Posterior vena cava (tissue), 2 donors: ENCODE results near the gene RUSF1. TPM values are rescaled to one million over a fixed set of nuclear protein-coding genes. Genes with fewer than 3 reads are reported as not detected.
A peak's percentile ranks its signal among the peaks of the same experiment; 100 is the strongest.

ENCODE experiments used
- DNase-seq: peaks from one replicate; pipeline ENCODE4 v3.0.0-alpha.2; 2020; ENCODE audit warnings: low spot score
- intact Hi-C, 2 donors: fragments of 100-400 bp; cut with DNase I; formaldehyde crosslinking; loops; one replicate each; pipeline versions ENCODE4 v1.14.1 to v1.14.2; 2022 to 2023
- total RNA-seq, 2 donors: library from RNA; stranded (reverse); fragmentation: NEBNext Ultra II Directional; extraction: Animal tissue kit (Norgen Biotek cat#: 25700); gene quantifications; one replicate each; pipeline ENCODE4 v1.2.1, GENCODE V29; 2021
- donor health status: DM: yes; HTN: yes; CAD: no.
- donor health status: DM: yes; HTN: yes; CAD: no.

The RUSF1 gene
- total RNA-seq, 2 donors from 2014 or later = 40.5 to 46.4 TPM

DNA sequence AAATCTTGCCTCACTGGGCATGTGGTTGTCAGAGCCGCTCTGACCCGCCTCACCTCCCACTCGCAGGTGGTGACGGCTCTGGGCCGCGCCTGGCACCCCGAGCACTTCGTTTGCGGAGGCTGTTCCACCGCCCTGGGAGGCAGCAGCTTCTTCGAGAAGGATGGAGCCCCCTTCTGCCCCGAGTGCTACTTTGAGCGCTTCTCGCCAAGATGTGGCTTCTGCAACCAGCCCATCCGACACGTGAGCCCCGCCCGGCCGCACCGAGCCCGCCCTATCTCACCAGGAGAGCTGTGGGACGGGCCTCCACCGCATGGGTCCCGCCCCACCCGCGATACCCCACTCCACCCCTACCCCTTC, 32.3 kb downstream of the RUSF1 start:
- no peak for DNase-seq
- intact Hi-C loops = loop anchor here in 1 of 2 donors (5.0 kb wide), 1 partner anchor 959 kb away; no protein-coding TSS in a partner anchor

DNA sequence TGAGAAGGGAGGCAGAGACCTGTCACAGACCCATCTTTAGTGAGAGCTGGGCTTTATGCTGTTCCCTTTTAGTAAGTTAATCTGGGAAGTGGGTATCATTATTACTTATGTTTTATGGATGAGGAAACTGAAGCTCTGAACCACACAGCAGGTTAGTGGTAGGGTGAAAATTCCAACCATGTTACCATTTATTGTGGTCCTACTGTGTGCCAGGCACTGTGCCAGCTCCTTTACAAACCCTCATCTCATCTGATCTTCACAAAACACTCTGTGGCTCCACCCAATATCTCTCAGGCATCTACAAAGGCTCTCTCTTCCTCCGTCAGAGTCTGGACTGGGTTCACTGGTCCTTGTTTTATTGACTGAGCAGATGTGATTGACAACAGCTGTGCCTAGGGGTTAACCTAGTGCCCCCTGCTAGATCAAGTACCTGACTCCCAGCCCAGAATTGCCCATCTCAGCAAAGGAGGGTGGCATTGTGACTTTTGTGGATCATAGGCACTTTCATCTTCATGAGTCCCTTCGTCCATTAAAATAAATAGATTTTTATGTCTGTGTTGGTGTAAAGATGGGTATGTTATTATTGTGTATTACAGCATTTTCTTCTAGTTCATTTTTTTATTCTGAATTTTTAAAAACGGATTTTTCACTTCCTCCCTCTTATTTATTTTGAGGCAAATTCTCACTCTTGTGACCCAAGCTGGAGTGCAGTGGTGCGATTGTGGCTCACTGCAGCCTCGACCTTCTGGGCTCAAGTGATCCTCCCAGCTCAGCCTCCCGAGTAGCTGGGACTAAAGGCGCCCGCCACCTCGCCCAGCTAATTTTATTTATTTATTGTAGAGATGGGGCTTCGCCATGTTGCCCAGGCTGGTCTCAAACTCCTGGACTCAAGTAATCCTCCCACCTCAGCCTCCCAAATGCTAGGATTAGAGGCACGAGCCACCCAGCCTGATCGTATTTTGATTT, 33.1 kb downstream of the RUSF1 start:
- no peak for DNase-seq
- intact Hi-C loops = loop anchor here in 1 of 2 donors (5.0 kb wide), 1 partner anchor 958 kb away; no protein-coding TSS in a partner anchor

DNA sequence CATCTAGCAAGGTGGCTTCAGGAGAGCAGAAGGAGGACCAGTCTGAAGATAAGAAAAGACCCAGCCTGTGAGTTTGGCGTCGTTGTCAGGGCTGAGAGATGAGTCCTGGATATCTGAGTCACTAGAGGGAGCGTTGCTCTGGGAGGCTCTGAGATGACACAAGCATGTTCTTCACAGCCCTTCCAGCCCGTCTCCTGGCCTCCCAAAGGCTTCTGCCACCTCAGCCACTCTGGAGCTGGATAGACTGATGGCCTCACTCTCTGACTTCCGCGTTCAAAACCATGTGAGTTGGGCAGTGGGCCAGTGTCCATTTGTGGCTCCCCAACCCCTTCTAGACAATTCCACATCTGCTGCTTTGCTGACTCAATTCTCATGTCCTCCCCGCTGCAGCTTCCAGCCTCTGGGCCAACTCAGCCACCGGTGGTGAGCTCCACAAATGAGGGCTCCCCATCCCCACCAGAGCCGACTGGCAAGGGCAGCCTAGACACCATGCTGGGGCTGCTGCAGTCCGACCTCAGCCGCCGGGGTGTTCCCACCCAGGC, 33.9 kb downstream of the RUSF1 start:
- intact Hi-C loops = no loop called here
- DNase-seq = no peak

DNA sequence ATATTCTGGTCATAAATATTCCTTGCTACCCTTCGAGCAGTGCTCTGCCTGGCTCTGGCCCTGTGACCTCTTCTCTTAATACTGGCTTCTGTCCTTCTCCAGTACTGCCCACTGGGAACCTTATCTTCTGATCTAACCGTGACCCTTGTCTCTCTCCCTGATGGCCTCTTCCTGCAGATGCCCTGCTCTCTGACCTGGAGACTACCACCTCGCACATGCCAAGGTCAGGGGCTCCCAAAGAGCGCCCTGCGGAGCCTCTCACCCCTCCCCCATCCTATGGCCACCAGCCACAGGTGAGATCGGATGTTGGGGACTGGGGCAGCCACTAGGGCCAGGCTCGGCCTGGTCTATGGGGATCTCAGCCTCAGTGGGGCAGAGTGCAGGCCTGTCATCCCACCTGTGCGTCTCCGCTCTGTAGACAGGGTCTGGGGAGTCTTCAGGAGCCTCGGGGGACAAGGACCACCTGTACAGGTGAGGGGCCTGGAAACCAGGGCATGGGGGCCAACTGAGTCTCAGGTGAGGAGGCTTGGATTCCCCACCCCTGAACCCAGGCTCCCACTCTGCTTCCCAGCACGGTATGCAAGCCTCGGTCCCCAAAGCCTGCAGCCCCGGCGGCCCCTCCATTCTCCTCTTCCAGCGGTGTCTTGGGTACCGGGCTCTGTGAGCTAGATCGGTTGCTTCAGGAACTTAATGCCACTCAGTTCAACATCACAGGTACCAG, 34.8 kb downstream of the RUSF1 start:
- intact Hi-C loops = no loop called here
- no peak for DNase-seq

GRCh38 chr16:31472709-31473203, 35.4 kb downstream of the RUSF1 start:
- peak; percentile 98 for DNase-seq

GRCh38 chr16:31471875-31472708, 36.1 kb downstream of the RUSF1 start, which contains the start of gene TGFB1I1:
TSS of gene TGFB1I1 (plus strand) at chr16:31472152. CDS start at chr16:31472189, 37 bp downstream.
- DNase-seq = peak; percentile 93
- intact Hi-C loops = no loop called here

More at GRCh38 chr16:31472709-31473203, 35.4 kb downstream of the RUSF1 start:
- intact Hi-C loops = no loop called here

DNA sequence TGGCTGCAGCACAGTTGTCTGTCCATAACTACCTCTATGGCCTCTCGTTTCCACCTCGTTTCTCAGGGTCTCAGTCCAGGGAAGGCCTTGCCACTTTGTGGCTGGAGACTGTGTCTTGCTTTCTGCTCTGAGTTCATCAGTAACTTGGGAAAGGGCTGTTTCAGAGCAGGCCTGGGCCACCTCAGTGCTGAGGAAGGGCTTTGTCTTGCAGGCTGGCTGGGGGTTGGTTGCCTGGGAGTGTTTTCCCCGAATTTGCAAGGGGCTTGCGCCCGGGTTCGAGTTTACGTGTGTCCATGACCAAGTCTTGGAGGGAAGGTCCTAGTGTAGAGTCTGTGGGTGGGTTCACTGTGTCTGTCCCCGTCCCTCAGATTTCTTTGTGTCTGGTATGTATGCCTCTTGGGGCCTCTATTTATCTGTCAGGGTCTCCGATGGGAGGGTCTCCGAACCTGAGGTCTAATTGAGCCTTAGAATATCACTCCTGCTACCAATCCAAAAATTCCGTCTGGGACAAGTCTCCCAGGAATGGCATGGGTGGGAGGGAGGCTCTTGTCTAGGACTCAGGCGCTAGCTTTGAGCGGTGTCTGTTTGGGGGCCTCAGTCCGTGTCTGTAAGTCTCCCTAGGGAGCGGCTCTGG, 36.8 kb downstream of the RUSF1 start:
- intact Hi-C loops = no loop called here
- no peak for DNase-seq

- intact Hi-C loops = no loop called here
Observed at GRCh38 chr16:31470615-31471014, 37.6 kb downstream of the RUSF1 start.

GRCh38 chr16:31467858-31468257, 40.3 kb downstream of the RUSF1 start:
- DNase-seq = no peak
- intact Hi-C loops = no loop called here

More at GRCh38 chr16:31470615-31471014, 37.6 kb downstream of the RUSF1 start:
- DNase-seq = no peak

DNA sequence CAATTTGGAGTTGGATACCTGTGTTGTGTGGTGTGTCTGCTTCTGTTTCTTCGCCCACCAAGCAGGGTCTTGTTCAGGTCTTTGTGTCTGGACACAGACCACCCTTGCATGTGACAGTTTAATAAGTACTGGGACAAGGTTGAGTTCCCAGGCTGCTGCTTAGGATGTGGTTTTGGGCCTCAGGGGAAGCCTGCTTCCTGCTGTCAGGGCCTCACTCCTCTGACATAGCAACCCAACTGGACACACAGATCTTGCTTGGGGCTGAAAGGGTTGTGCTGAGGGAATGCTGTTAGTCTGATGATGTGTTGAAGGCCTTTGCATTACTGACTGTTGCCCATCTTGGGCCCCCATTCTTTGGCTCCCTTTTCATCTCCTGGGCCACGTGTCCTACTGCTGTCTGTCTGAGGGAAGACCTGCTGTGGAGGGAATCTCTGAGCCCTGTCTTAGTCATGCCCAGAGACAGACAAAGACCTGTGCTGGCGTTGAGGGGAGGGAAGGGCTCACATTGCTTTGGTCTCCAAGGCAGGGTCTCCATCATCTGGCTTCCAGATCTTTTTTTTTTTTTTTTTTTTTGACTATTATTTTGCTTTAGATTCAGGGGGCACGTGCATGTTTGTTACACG, 40.9 kb downstream of the RUSF1 start:
- intact Hi-C loops = no loop called here
- DNase-seq = peak; percentile 23

DNA sequence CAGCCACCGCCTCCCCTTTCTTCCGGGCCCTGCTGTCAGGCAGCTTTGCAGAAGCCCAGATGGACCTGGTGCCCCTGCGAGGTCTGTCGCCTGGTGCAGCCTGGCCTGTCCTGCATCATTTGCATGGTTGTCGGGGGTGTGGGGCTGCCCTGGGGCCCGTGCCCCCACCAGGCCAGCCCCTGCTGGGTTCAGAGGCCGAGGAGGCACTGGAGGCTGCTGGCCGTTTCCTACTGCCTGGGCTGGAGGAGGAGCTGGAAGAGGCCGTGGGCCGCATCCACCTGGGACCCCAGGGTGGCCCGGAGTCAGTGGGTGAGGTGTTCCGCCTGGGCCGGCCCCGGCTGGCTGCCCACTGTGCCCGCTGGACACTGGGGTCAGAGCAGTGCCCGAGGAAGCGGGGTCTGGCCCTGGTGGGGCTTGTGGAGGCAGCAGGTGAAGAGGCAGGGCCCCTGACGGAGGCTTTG, 41.8 kb downstream of the RUSF1 start:
- peak; percentile 71 for DNase-seq

DNA sequence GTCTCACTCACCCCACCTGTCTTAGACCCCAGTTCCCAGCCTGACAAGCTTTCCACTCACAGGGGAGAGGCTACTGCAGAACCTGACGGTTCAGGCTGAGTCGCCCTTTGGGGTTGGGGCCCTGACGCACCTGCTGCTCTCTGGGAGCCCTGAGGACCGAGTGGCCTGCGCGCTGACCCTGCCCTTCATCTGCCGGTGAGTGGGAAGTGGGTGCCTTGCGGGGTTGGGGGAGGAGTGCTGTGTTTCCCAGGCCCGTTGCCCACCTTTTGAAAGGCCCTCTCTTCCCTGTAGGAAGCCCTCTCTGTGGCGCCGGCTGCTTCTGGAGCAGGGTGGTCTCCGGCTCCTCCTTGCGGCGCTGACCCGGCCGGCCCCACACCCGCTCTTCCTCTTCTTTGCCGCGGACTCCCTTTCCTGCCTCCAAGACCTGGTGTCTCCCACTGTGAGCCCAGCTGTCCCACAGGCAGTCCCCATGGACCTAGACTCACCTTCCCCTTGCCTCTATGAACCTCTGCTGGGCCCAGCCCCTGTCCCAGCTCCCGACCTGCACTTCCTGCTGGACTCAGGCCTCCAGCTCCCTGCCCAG, 42.3 kb downstream of the RUSF1 start:
- intact Hi-C loops = no loop called here
- DNase-seq = peak; percentile 65

More for the DNA sequence above, 41.8 kb downstream of the RUSF1 start:
- intact Hi-C loops = no loop called here

GRCh38 chr16:31464781-31465260, 43.4 kb downstream of the RUSF1 start:
- peak; percentile 55 for DNase-seq
- intact Hi-C loops = no loop called here

DNA sequence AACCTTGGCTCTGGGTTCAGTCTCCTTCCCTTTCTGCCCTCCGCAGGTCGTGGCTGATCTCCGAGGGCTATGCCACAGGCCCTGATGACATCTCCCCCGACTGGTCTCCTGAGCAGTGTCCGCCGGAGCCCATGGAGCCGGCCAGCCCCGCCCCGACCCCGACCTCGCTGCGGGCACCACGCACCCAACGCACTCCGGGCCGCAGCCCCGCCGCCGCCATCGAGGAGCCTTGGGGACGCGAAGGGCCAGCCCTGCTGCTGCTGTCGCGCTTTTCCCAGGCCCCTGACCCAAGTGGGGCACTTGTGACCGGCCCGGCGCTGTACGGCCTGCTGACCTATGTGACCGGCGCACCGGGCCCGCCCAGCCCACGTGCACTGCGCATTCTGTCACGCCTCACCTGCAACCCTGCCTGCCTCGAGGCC, 43.8 kb downstream of the RUSF1 start:
- intact Hi-C loops = no loop called here
- peak; percentile 77 for DNase-seq

DNA sequence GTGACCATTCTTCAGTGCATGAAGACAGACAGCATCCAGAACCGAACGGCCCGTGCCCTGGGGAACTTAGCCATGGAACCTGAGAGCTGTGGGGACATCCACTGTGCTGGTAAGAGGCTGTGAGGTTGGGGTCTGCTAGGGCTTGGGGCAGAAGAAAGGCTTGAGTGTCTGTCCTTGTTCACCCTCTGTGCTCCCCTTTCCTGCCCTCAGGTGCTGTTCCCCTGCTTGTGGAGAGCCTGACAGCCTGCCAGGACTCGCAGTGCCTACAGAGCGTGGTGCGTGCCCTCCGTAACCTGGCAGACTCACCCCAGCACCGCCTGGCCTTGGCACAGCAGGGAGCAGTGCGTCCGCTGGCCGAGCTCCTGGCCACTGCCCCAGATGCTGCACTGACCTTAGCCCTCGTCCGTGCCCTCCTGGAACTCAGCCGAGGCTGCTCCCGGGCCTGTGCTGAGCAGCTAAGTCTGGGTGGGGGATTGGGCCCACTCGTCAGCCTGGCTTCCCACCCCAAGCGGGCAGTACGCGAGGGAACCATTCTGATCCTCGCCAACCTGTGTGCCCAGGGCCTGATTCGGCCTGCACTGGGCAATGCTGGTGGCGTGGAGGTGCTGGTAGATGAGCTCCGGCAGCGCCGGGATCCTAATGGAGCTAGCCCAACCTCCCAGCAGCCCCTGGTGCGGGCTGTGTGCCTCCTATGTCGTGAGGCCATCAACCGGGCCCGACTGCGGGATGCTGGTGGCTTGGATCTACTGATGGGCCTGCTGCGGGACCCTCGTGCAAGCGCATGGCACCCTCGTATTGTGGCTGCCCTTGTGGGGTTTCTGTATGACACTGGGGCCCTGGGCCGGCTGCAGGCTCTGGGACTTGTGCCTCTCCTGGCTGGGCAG, 46.0 kb downstream of the RUSF1 start:
- peak; percentile 82 for DNase-seq
- intact Hi-C loops = no loop called here

GRCh38 chr16:31461201-31461920, 46.8 kb downstream of the RUSF1 start:
- peak; percentile 69 for DNase-seq
- intact Hi-C loops = no loop called here
